ENCODE results near the gene MAPRE3.
A peak's percentile ranks its signal among the peaks of the same experiment; 100 is the strongest.

Gene MAPRE3

GRCh38 chr2:26946841-26947784 lies 23.3 kb upstream of the MAPRE3 start:
- TF ChIP-seq, protein P1, sequence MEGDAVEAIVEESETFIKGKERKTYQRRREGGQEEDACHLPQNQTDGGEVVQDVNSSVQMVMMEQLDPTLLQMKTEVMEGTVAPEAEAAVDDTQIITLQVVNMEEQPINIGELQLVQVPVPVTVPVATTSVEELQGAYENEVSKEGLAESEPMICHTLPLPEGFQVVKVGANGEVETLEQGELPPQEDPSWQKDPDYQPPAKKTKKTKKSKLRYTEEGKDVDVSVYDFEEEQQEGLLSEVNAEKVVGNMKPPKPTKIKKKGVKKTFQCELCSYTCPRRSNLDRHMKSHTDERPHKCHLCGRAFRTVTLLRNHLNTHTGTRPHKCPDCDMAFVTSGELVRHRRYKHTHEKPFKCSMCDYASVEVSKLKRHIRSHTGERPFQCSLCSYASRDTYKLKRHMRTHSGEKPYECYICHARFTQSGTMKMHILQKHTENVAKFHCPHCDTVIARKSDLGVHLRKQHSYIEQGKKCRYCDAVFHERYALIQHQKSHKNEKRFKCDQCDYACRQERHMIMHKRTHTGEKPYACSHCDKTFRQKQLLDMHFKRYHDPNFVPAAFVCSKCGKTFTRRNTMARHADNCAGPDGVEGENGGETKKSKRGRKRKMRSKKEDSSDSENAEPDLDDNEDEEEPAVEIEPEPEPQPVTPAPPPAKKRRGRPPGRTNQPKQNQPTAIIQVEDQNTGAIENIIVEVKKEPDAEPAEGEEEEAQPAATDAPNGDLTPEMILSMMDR (IDR thresholded peaks at IDR 0.05), result no peak
- DNase-seq, result no peak
- H3K27ac Mint-ChIP-seq, result peak overlapping the region; percentile 72

GRCh38 chr2:26948800-26949199 lies 21.6 kb upstream of the MAPRE3 start:
- TF ChIP-seq, protein P1 (IDR thresholded peaks at IDR 0.05), result no peak
- Mint-ChIP-seq H3K27me3 (ENCODE audit: low read depth, poor library complexity) (peaks cover 6% of the 10 kb centered on the region), H3K36me3 (ENCODE audit: low read depth) (peaks cover 9% of the 10 kb centered on the region), H3K9me3 (no peaks in the 10 kb centered on the region), H3K4me1 (peaks cover 23% of the 10 kb centered on the region), H3K4me3 (no peak overlapping the region), H3K27ac (no peak overlapping the region)
- no peak for DNase-seq

More at GRCh38 chr2:26946841-26947784, 23.3 kb upstream of the MAPRE3 start:
- no peak overlapping the region for H3K4me3 Mint-ChIP-seq
- H3K9me3 Mint-ChIP-seq, result no peaks in the 10 kb centered on the region
- H3K4me1 Mint-ChIP-seq, result peaks cover 30% of the 10 kb centered on the region
- peaks cover 16% of the 10 kb centered on the region for H3K36me3 Mint-ChIP-seq (ENCODE audit: low read depth)
- peaks cover 11% of the 10 kb centered on the region for H3K27me3 Mint-ChIP-seq (ENCODE audit: low read depth, poor library complexity)

DNA sequence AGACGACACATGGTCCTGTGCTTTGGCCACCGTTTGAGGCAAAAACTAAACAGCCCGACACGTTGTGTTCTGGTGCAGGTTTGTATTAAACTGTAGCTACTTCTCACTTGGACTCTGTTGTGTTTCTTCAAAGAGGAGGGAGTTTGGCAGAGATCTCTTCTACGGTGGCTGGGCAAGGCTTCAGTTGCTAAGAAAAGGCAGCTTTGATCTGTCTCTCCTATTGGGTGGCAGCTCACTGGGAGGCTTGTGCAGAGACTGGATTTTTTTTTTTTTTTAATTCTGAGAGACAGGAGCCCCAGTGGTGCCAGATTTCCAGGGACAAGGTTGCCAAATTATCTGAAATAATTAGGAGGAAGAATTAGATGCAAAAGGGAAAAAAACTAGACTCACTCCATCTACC lies 20.2 kb upstream of the MAPRE3 start:
- Mint-ChIP-seq H3K27ac (no peak overlapping the region), H3K36me3 (ENCODE audit: low read depth) (peaks cover 9% of the 10 kb centered on the region), H3K4me1 (peaks cover 23% of the 10 kb centered on the region), H3K27me3 (ENCODE audit: low read depth, poor library complexity) (peaks cover 11% of the 10 kb centered on the region), H3K9me3 (no peaks in the 10 kb centered on the region), H3K4me3 (no peak overlapping the region)
- no peak for DNase-seq
- TF ChIP-seq, protein P1 (IDR thresholded peaks at IDR 0.05), result no peak

GRCh38 chr2:26951236-26951635 lies 19.2 kb upstream of the MAPRE3 start:
- no peak for DNase-seq
- TF ChIP-seq, protein P1 (IDR thresholded peaks at IDR 0.05), result no peak
- Mint-ChIP-seq H3K27me3 (ENCODE audit: low read depth, poor library complexity) (peaks cover 18% of the 10 kb centered on the region), H3K36me3 (ENCODE audit: low read depth) (peaks cover 9% of the 10 kb centered on the region), H3K27ac (no peak overlapping the region), H3K4me3 (no peak overlapping the region), H3K4me1 (peaks cover 19% of the 10 kb centered on the region), H3K9me3 (no peaks in the 10 kb centered on the region)

DNA sequence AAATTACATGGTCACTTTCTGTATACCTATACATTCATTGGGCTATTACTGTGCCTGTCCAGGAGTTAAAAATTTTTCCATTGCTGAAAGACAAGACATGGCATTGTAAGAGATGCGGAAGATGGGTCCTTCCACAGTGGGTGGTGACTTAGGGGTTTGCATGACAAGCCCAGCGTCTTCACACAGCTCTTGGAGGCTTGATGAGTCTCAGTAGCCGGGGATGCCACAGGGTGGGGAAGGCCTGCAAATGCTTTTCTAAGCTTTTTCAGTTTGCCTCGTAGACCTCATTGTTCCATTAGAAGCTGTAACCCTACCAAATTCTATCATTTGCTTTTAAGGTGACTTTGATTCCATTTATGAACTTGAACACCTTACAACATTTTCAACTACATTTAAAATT lies 18.1 kb upstream of the MAPRE3 start:
- DNase-seq, result no peak
- TF ChIP-seq, protein P1 (IDR thresholded peaks at IDR 0.05), result no peak
- Mint-ChIP-seq H3K27me3 (ENCODE audit: low read depth, poor library complexity) (peaks cover 19% of the 10 kb centered on the region), H3K27ac (no peak overlapping the region), H3K4me3 (no peak overlapping the region), H3K4me1 (peaks cover 13% of the 10 kb centered on the region), H3K9me3 (no peaks in the 10 kb centered on the region), H3K36me3 (ENCODE audit: low read depth) (peaks cover 9% of the 10 kb centered on the region)

Measured in nephron progenitor cell (in vitro differentiated cells).